ENCODE results near the gene MUSK.

DNA sequence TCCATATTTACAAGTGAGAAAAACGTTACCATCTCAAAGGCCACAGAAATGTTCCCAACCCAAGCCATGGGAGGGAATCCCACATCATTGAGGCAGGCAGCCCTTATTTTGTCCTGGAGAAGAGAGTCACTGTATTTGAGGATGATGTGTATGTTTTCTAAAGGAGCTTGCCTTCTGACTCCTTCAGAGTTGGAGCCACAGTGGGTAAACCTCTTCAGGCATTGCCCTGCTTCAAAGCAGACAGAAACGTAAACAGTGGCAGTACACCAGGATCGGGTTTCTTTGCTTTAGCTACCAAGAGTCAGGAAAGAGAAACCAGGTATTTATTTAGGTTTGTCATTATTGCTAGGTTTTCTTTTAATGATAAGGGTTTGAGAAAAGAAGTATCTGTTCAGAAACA is 45.7 kb downstream of the MUSK start:
- TF ChIP-seq, protein P1, sequence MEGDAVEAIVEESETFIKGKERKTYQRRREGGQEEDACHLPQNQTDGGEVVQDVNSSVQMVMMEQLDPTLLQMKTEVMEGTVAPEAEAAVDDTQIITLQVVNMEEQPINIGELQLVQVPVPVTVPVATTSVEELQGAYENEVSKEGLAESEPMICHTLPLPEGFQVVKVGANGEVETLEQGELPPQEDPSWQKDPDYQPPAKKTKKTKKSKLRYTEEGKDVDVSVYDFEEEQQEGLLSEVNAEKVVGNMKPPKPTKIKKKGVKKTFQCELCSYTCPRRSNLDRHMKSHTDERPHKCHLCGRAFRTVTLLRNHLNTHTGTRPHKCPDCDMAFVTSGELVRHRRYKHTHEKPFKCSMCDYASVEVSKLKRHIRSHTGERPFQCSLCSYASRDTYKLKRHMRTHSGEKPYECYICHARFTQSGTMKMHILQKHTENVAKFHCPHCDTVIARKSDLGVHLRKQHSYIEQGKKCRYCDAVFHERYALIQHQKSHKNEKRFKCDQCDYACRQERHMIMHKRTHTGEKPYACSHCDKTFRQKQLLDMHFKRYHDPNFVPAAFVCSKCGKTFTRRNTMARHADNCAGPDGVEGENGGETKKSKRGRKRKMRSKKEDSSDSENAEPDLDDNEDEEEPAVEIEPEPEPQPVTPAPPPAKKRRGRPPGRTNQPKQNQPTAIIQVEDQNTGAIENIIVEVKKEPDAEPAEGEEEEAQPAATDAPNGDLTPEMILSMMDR (optimal IDR thresholded peaks at IDR 0.05 in 1 of 3, IDR thresholded peaks at IDR 0.05 in 1 of 3, conservative IDR thresholded peaks at IDR 0.05 in 1 of 3; ENCODE audit: extremely low read depth in 1 of 3, insufficient read depth in 2 of 3, low read length in 3 of 3): no peak
- TF ChIP-seq EZH2 (IDR thresholded peaks at IDR 0.05; ENCODE audit: low read length): no peak

Data from keratinocyte (primary cell).